Esophagus muscularis mucosa (tissue), 4 donors: ENCODE data around the gene NECTIN4. TPM values are rescaled to one million over a fixed set of nuclear protein-coding genes. Genes with fewer than 3 reads are reported as not detected.

Source experiments
- DNase-seq: peaks from one replicate; pipeline ENCODE4 v3.0.0-alpha.2; 2017; ENCODE audit errors: extremely low spot score
- H3K27ac ChIP-seq, 4 donors: fragments of 200-600 bp; sonication (generic); replicated peaks in 1 of 4; 1 replicate in 3 of 4; 2 replicates in 1 of 4; pipeline ENCODE4 v1.5.1; 2016 to 2019; ENCODE audit warnings: mild to moderate bottlenecking in 1 of 4
- H3K27me3 ChIP-seq, 4 donors: fragments of 200-600 bp; sonication (generic); one replicate each; pipeline versions ENCODE4 v1.5.1 to v1.6.0; 2016 to 2019
- H3K36me3 ChIP-seq, 4 donors: fragments of 200-600 bp; sonication (generic); one replicate each; pipeline ENCODE4 v1.5.1; 2016 to 2019
- H3K4me1 ChIP-seq, 4 donors: fragments of 200-600 bp; sonication (generic); one replicate each; pipeline ENCODE4 v1.5.1; 2016 to 2019
- H3K4me3 ChIP-seq, 4 donors: fragments of 200-600 bp; sonication (generic); 1 replicate in 2 of 4; 2 replicates in 2 of 4; pipeline ENCODE4 v1.5.1; 2016 to 2019; ENCODE audit warnings: mild to moderate bottlenecking in 4 of 4, moderate library complexity in 1 of 4
- H3K9me3 ChIP-seq, 4 donors: fragments of 200-600 bp; sonication (generic); 1 replicate in 3 of 4; 2 replicates in 1 of 4; pipeline ENCODE4 v1.5.1; 2016 to 2019
- CTCF ChIP-seq, 3 experiments: fragments of 200-600 bp in 2 of 3; fragments of 450-650 bp in 1 of 3; sonication (generic) in 2 of 3; IDR thresholded peaks; one replicate each; pipeline ENCODE4 v1.5.1; 2017 to 2019; ENCODE audit warnings: antibody characterized with exemption in 3 of 3, mild to moderate bottlenecking in 2 of 3, moderate library complexity in 1 of 3
- EP300 ChIP-seq: sonication (generic); formaldehyde crosslinking; IDR thresholded peaks from one replicate; pipeline ENCODE4 v1.6.1; 2017; ENCODE audit warnings: antibody characterized with exemption
- POLR2A ChIP-seq: fragments of 450-650 bp; IDR thresholded peaks from one replicate; pipeline ENCODE4 v1.6.1; 2017; ENCODE audit warnings: antibody characterized with exemption, moderate library complexity, mild to moderate bottlenecking, low read depth
- POLR2AphosphoS5 ChIP-seq, 2 donors: sonication (generic); formaldehyde crosslinking; IDR thresholded peaks; one replicate each; pipeline ENCODE4 v1.6.1; 2017; ENCODE audit warnings: antibody characterized with exemption in 2 of 2
- WGBS: methylation state at CpG from one replicate; pipeline ENCODE4 v1.1.5; 2018; 5-methylcytosine and 5-hydroxymethylcytosine counted together
- intact Hi-C: fragments of 100-400 bp; cut with DNase I; formaldehyde crosslinking; loops from one replicate; pipeline ENCODE4 v1.15.1; 2023
- total RNA-seq, 4 donors: library from RNA; depleted of rRNA; stranded (reverse); fragments of >200 nt; gene quantifications; one replicate each; pipeline versions ENCODE4 v1.1.0 to v1.2.1, GENCODE V29; 2016

The NECTIN4 gene
- total RNA-seq, 4 donors from 2014 or later = not detected

GRCh38 chr1:161099090-161099802 is 9.9 kb upstream of the NECTIN4 start:
- no peak for TF ChIP-seq EP300
- no peak for TF ChIP-seq POLR2A
- no peak for TF ChIP-seq POLR2AphosphoS5 (IDR thresholded peaks at IDR 0.05)
- no peak for TF ChIP-seq CTCF (IDR thresholded peaks at IDR 0.05)
- peak overlapping the region; percentile 71 to 81 (median 78) for H3K27ac ChIP-seq
- peaks cover 0 to 3% (median 0%) of the 10 kb centered on the region in 4 donors for H3K27me3 ChIP-seq
- peaks cover 11 to 37% (median 22%) of the 10 kb centered on the region in 4 donors for H3K36me3 ChIP-seq
- intact Hi-C loops = loop anchor here (5.0 kb wide), 3 partner anchors 52 to 372 kb away; partner anchors contain the start of gene USF1
- H3K4me1 ChIP-seq = peaks cover 18 to 29% (median 24%) of the 10 kb centered on the region in 4 donors
- WGBS = 77% methylated on average over 9 of the region's 9 CpGs
- no peak for DNase-seq
- no peaks in the 10 kb centered on the region for H3K9me3 ChIP-seq
- H3K4me3 ChIP-seq = peak overlapping the region; percentile 68 to 79 (median 78)

GRCh38 chr1:161098210-161099068 is 9.1 kb upstream of the NECTIN4 start, which contains the start of gene KLHDC9:
TSS of gene KLHDC9 (plus strand) at chr1:161098361. CDS start at chr1:161098536, 175 bp downstream.
- intact Hi-C loops = loop anchor here (5.0 kb wide), 3 partner anchors 51 to 371 kb away; partner anchors contain the start of gene USF1
- TF ChIP-seq POLR2AphosphoS5 (IDR thresholded peaks at IDR 0.05) (peak; percentile 41 to 71), POLR2A (no peak), EP300 (no peak), CTCF (IDR thresholded peaks at IDR 0.05) (peak in 1 of 3 experiments; percentile 19)
- no peak for DNase-seq
- peaks cover 18 to 29% (median 24%) of the 10 kb centered on the region in 4 donors for H3K4me1 ChIP-seq
- peaks cover 11 to 34% (median 22%) of the 10 kb centered on the region in 4 donors for H3K36me3 ChIP-seq
- H3K9me3 ChIP-seq = no peaks in the 10 kb centered on the region
- peaks cover 0 to 3% (median 0%) of the 10 kb centered on the region in 4 donors for H3K27me3 ChIP-seq
- H3K4me3 ChIP-seq = peak within 1 kb of the TSS; percentile 68 to 79 (median 78)
- 47% methylated on average over 2 of the region's 71 CpGs for WGBS
- peak within 1 kb of the TSS; percentile 71 to 81 (median 78) for H3K27ac ChIP-seq

DNA sequence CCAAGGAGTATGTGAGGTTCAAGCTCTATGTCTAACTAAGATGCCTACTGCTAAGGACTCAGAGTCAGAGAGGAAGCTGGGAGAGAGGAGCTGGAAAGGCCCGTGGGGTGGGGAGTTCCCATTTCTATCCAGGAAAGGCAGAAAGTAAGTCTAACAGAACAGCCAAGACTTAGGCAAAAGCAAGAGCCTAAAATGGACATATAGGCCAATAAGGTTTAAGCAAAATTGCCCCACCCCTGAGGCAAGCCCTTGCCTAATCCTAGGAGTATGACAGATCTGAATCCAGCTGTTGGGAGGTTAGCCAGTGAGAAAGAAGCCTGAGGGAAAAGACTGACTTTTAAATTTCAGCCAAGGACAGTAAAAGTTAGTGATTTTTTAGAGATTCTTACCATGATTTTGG is 7.2 kb upstream of the NECTIN4 start:
- peaks cover 0 to 3% (median 0%) of the 10 kb centered on the region in 4 donors for H3K27me3 ChIP-seq
- intact Hi-C loops = loop anchor here (5.0 kb wide), 3 partner anchors 49 to 369 kb away; partner anchors contain the start of gene USF1
- H3K36me3 ChIP-seq = peaks cover 2 to 23% (median 12%) of the 10 kb centered on the region in 4 donors
- DNase-seq = no peak
- peak overlapping the region; percentile 9 to 71 (median 58) for H3K27ac ChIP-seq
- no peak overlapping the region for H3K4me3 ChIP-seq
- H3K9me3 ChIP-seq = no peaks in the 10 kb centered on the region
- no peak for TF ChIP-seq POLR2A
- no peak for TF ChIP-seq EP300
- no peak for TF ChIP-seq CTCF (IDR thresholded peaks at IDR 0.05)
- peaks cover 18 to 29% (median 24%) of the 10 kb centered on the region in 4 donors for H3K4me1 ChIP-seq
- 63% methylated on average over 1 of the region's 1 CpG for WGBS

DNA sequence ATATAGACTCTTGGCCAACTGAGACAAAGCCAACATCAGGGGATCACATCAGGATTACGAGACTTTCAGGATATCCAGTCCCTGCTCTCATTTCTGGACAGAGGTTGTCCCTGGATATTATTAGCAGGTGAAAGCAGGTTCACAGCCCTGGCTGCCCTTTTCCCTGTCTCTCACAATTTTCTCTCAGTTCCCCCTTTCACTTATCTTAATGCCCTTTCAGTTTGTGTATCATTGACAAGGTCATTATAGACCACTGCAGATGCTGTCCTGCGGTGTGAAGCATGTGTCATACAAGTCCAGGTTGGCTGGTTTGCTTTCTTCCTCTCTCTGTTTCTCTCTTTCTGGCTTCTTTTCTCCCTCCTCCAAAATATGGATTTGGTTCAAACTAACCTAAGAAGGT is 6.7 kb upstream of the NECTIN4 start:
- 87% methylated on average over 2 of the region's 2 CpGs for WGBS
- peaks cover 18 to 29% (median 24%) of the 10 kb centered on the region in 4 donors for H3K4me1 ChIP-seq
- no peaks in the 10 kb centered on the region for H3K9me3 ChIP-seq
- no peak overlapping the region for H3K4me3 ChIP-seq
- peaks cover 0 to 3% (median 0%) of the 10 kb centered on the region in 4 donors for H3K27me3 ChIP-seq
- H3K27ac ChIP-seq = peak overlapping the region in 2 of 4 donors; percentile 9 to 54
- DNase-seq = no peak
- no peak for TF ChIP-seq POLR2A
- TF ChIP-seq POLR2AphosphoS5 (IDR thresholded peaks at IDR 0.05) = no peak
- TF ChIP-seq EP300 = no peak
- TF ChIP-seq CTCF (IDR thresholded peaks at IDR 0.05) = no peak
- peaks cover 0 to 18% (median 7%) of the 10 kb centered on the region in 4 donors for H3K36me3 ChIP-seq
- intact Hi-C loops = loop anchor here (5.0 kb wide), 3 partner anchors 49 to 369 kb away; partner anchors contain the start of gene USF1
